GM10248 (cell line): ENCODE results near the gene MVD.

Source experiments
- CTCF ChIA-PET: fragments of 300-600 bp; sonication (Branson Sonifier 250); formaldehyde crosslinking; extraction: SDS; loops from one replicate; lab custom pipeline; 2021; ENCODE audit warnings: antibody characterized with exemption; lab: Yijun Ruan, JAX
- POLR2A ChIA-PET: fragments of 350-650 bp; sonication (Branson Sonifier 250); formaldehyde crosslinking; extraction: SDS; loops from one replicate; lab custom pipeline; 2020; ENCODE audit warnings: antibody characterized with exemption; lab: Yijun Ruan, JAX
- DNase-seq: peaks from one replicate; pipeline ENCODE4 v3.0.0; 2012; ENCODE audit errors: extremely low spot score
- TF ChIP-seq, protein P1 (sequence below): IDR thresholded peaks from 2 replicates; pipeline ENCODE4 v1.5.1; 2012; ENCODE audit warnings: mild to moderate bottlenecking, low read depth; ENCODE audit errors: extremely low read depth, missing control alignments, control extremely low read depth

MVD gene

GRCh38 chr16:88662843-88663606 is at the start of gene MVD:
MVD (minus strand) TSS chr16:88663091; CDS start chr16:88663080, 11 bp downstream.
- TF ChIP-seq, protein P1, sequence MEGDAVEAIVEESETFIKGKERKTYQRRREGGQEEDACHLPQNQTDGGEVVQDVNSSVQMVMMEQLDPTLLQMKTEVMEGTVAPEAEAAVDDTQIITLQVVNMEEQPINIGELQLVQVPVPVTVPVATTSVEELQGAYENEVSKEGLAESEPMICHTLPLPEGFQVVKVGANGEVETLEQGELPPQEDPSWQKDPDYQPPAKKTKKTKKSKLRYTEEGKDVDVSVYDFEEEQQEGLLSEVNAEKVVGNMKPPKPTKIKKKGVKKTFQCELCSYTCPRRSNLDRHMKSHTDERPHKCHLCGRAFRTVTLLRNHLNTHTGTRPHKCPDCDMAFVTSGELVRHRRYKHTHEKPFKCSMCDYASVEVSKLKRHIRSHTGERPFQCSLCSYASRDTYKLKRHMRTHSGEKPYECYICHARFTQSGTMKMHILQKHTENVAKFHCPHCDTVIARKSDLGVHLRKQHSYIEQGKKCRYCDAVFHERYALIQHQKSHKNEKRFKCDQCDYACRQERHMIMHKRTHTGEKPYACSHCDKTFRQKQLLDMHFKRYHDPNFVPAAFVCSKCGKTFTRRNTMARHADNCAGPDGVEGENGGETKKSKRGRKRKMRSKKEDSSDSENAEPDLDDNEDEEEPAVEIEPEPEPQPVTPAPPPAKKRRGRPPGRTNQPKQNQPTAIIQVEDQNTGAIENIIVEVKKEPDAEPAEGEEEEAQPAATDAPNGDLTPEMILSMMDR: no peak
- ChIA-PET CTCF (interaction anchor here (0.8 to 2.6 kb wide), 5 partner anchors 9 to 43 kb away, joined by 4 to 9 read pairs (median 5); partner anchors contain the start of genes CTU2 and RNF166), POLR2A (interaction anchor here (1.0 to 1.3 kb wide), 4 partner anchors 11 to 554 kb away, joined by 3 to 4 read pairs (median 4); partner anchors contain the start of gene ZNF778)
- DNase-seq: peak; percentile 100

GRCh38 chr16:88712362-88712979 is 49.6 kb upstream of the MVD start:
- no peak for DNase-seq
- CTCF ChIA-PET: no interaction called here
- POLR2A ChIA-PET: no interaction called here
- TF ChIP-seq, protein P1: no peak

GRCh38 chr16:88711750-88712340 is 49.0 kb upstream of the MVD start:
- DNase-seq: no peak
- ChIA-PET POLR2A (no interaction called here), CTCF (interaction anchor here (5.5 kb wide), 1 partner anchor 25 kb away, joined by 23 read pairs; no protein-coding TSS in a partner anchor)
- TF ChIP-seq, protein P1: no peak

DNA sequence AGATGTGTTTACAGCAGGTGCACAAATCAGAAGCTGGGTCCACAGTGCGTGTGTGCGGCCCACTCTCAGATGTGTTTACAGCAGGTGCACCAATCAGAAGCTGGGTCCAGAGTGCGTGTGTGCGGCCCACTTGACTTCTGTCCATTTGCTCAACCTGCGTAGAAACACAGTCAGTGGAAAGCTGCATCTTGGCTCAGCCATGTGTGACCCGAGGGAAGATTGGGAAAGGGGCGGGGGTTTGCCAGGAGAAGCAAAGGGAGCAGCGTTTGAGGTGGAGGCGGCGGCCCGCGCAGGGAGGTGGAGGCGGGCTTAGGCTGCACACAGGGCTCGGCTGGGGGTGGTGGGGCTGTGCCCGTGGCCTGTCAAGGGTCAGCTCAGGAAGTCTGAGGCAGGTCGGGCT is 47.7 kb upstream of the MVD start:
- DNase-seq: no peak
- ChIA-PET POLR2A (no interaction called here), CTCF (interaction anchor here (1.2 to 5.5 kb wide), 3 partner anchors 27 to 70 kb away, joined by 3 to 23 read pairs (median 3); no protein-coding TSS in a partner anchor)
- TF ChIP-seq, protein P1: no peak

GRCh38 chr16:88706965-88707826 is 44.3 kb upstream of the MVD start:
- ChIA-PET CTCF (interaction anchor here (0.9 to 5.5 kb wide), 5 partner anchors 8 to 146 kb away, joined by 3 to 23 read pairs (median 4); partner anchors contain the start of gene MVD), POLR2A (interaction anchor here (0.6 kb wide), 1 partner anchor 39 kb away, joined by 3 read pairs; no protein-coding TSS in a partner anchor)
- DNase-seq: no peak
- TF ChIP-seq, protein P1: no peak
